NCI-H1436 (cell line): ENCODE data around the gene LILRA2.
"Not testable (repeated sequence)": the region's sequence is repeated elsewhere in the genome, so short reads cannot be mapped to it uniquely, and the experiment has no call there.

Source experiments
- DNase-seq: peaks from one replicate; lab custom pipeline; 2025; lab: John Stamatoyannopoulos, UW

The LILRA2 gene

DNA sequence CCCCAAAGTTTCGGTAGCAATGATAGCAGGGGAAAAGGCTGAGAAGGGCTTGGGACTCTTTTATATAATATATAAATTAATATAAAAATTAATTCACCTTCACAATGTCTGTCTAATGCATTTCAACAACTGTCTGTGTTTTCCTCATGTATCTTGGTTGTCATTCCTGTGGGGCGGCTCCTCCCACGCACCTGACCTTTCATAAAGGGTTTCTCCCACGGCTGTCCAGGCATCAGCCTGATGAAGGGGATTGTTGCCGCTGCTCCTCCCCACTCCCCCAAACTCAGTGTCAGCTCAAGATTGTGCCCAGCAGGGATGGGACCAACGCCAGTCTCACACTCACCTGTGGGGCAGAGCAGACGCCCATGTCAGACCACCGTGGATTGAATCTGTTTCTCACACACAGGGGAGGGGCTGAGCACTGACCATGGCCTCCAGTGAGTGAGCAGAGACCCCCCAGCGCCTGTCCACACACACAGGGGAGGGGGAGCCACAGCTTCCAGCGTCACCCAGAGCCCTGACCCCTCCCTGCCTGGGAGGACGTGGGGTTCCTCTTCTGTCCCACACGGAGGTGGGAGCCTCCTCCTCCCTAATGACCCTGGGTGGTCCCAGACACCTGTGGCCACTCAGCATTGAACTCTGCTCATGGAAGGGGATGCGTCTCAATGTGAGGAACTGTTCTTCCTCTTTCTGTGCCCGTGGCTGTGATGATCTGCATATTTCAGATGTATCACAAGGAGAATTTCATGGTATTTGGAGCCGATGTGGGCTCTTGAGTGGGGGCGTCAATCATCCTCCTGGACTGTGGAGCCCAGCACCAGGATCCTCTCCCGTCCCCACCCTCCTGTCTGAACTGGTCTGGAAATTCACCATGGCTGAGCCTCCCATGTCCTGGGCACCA, 1.6 kb upstream of the LILRA2 start:
- DNase-seq: not testable (repeated sequence)

DNA sequence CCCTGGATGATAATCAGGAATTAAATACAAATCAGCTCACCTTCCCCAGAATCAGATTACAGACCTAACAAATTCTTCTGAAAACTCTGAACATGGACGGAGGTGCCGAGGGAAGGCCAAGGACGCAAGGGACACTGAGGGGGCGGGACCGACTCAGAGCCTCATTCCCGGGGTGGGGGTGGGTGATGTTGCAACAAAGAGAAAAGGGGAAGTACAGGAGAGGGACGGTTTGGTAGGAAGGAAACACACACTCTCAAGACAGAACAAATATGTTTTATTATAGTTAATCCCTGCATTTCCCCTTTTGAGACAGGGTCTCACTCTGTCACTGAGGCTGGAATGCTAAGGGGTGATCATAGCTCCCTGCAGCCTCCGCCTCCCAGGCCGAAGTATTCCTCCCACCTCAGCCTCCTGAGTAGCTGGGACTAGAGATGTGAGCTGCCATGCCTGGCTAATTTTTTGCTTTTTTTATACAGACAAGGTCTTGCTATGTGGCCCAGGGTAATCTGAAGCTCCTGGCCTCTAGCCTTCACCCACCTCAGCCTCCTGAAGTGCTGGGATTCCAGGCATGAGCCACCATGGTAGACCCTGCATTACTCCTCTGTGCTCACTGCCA, 786 bp upstream of the LILRA2 start:
- DNase-seq: no peak

DNA sequence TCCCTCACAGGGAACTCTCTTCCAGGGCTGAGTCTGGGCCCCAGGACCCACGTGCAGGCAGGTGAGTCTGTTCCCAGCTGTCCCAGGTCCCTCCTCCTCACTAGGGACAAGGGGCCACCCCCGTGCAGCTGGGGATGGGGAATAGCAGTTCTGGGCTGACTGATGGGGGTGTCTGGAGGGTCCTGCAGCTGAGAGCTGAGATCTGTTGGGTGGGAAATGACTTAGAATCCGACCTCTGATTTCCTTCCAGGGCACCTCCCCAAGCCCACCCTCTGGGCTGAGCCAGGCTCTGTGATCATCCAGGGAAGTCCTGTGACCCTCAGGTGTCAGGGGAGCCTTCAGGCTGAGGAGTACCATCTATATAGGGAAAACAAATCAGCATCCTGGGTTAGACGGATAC, 461 bp downstream of the LILRA2 start:
- DNase-seq: no peak

DNA sequence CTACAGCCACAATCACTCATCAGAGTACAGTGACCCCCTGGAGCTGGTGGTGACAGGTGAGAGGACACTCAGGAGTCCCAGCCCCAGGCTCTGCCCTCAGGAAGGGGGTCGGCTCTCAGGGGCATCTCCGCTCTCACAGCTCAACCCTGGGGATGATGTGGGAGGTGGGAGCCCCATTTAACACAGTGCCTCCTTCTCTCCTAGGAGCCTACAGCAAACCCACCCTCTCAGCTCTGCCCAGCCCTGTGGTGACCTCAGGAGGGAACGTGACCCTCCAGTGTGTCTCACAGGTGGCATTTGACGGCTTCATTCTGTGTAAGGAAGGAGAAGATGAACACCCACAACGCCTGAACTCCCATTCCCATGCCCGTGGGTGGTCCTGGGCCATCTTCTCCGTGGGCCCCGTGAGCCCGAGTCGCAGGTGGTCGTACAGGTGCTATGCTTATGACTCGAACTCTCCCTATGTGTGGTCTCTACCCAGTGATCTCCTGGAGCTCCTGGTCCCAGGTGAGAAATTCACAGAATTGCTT, 1.0 kb downstream of the LILRA2 start:
- no peak for DNase-seq

DNA sequence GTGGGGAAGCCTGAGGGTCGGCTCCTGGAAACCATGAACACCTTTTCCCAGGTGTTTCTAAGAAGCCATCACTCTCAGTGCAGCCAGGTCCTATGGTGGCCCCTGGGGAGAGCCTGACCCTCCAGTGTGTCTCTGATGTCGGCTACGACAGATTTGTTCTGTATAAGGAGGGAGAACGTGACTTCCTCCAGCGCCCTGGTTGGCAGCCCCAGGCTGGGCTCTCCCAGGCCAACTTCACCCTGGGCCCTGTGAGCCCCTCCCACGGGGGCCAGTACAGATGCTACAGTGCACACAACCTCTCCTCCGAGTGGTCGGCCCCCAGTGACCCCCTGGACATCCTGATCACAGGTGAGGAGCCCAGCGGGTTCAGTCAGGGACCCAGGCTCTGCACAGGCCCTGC, 1.6 kb downstream of the LILRA2 start:
- not testable (repeated sequence) for DNase-seq

DNA sequence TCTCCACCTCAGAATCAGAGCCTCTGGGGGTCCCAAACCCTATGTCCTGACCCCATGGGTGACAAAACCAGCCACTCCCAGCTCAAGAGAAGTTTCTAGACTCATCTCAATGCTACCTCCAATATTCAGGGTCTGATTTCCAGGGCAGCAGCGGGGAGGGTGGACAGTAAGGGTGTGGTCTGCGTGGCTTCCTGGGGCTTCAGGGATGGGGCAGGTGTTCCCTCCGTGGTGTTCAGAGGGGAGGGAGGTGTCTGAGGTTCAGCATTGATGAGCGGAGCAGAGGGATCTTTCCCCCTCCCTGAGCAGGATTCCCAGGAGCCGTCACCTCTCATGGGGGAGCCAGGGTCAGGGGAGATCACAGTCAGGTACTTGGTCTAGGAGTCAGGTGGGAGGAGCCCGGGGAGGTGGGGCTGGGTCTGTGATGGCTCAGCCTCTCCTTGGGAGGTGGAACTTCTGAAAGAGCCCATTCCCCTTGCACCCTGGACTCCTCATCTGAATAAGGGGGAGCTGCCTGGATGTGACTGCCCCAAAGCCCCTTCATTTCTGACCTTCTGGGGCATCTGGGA, 2.9 kb downstream of the LILRA2 start:
- DNase-seq: no peak

DNA sequence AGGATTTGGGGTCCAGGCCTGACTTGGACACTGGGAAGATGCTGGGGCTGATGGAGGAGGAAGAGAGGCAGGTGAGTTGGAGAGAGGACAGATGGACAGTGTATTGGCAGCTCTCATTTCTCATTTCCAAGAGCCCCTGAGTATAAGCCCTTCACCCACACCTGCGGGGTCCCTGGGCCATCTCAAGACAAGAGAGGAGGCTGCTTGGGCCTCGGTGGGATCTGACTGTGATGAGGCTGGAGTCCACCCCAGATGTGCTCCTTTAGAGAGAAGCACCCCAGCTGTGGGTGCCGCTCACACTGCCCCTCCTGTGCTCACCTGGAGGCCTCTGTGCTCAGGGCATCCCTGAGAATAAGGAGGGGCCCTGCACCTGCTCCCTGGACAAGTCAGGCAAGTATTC, 3.7 kb downstream of the LILRA2 start:
- DNase-seq: no peak

DNA sequence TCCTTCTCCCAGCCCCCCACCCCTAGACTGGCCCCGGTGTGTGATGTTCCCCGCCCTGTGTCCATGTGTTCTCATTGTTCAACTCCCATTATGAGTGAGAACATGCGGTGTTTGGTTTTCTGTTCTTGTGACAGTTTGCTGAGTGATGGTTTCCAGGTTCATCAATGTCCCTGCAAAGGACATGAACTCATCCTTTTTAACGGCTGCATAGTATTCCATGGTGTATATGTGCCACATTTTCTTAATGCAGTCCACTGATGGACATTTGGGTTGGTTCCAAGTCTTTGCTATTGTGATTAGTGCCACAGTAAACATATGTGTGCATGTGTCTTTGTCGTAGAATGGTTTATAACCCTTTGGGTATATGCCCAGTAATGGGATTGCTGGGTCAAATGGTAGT, 4.7 kb downstream of the LILRA2 start:
- DNase-seq: not testable (repeated sequence)

DNA sequence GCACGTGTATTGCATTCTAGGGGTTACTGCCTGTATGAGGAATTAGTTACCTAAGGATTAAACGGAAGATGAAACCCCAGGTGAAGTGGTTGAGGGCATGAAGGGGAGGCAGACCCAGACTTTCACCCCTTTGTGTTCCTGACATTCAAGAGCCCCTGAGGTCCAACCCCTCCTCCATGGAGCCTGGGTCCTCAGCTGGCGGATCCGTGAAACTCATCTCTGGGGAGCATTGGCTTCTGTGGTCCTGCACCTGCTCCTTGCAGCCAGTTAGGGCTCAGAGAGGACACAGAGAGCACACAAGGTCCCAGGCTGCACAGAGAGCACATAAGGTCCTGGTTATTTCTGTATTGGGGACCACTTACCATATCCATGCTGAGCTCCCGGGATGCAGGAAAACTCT, 12.8 kb downstream of the LILRA2 start:
- DNase-seq: no peak

DNA sequence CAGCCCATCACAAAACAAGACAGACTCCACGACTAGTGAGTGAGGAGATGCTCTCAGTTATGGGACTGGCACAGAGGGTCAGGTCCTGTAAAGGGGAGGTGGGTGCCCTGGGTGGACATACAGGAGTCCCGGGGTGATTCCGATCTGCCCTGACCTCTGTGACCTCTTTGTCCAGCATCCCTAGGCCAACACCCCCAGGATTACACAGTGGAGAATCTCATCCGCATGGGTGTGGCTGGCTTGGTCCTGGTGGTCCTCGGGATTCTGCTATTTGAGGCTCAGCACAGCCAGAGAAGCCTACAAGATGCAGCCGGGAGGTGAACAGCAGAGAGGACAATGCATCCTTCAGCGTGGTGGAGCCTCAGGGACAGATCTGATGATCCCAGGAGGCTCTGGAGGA, 13.4 kb downstream of the LILRA2 start:
- no peak for DNase-seq

DNA sequence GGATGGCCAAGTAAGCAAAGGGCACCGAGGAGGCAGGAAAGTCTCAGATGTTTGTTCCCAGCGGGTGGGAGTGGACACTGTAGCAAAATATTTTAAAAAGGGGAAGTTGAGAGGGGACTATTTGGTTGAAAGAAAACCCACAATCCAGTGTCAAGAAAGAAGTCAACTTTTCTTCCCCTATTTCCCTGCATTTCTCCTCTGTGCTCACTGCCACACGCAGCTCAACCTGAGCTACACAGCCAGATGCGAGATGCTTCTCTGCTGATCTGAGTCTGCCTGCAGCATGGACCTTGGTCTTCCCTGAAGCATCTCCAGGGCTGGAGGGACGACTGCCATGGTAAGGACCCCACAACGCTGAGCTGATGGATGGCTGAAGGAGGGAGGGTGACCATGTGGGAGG, 19.9 kb downstream of the LILRA2 start, which contains the start of gene LILRA1:
Gene LILRA1 (plus strand): TSS at position 188 of the 400 bp plus-strand sequence. CDS start 613 bp downstream, outside the sequence.
- DNase-seq: not testable (repeated sequence)

DNA sequence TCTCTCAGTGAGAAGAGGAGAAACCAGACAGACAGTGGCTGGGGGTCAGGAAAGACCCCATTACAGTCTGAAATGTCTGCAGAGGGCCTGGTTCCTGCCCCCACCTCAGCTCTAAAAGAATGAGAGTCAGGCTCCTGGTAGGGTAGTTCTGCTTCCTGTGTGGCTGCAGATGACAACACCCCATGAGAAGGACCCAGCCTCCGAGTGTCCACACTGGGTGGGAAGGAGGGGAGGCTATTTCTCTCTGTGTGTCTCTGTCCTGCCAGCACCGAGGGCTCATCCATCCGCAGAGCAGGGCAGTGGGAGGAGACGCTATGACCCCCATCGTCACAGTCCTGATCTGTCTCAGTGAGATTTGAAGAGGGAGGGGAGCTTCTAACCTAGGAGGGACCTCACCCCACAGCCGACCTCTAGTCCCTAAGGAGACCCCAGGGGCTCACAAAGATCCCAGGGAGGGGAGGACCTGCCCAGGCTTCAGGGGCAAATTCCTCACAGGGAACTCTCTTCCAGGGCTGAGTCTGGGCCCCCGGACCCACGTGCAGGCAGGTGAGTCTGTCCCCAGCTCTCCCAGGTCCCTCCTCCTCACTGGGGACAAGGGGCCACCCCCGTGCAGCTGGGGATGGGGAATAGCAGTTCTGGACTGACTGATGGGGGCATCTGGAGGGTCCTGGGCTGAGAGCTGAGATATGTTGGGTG, 20.5 kb downstream of the LILRA2 start:
- DNase-seq: not testable (repeated sequence)

DNA sequence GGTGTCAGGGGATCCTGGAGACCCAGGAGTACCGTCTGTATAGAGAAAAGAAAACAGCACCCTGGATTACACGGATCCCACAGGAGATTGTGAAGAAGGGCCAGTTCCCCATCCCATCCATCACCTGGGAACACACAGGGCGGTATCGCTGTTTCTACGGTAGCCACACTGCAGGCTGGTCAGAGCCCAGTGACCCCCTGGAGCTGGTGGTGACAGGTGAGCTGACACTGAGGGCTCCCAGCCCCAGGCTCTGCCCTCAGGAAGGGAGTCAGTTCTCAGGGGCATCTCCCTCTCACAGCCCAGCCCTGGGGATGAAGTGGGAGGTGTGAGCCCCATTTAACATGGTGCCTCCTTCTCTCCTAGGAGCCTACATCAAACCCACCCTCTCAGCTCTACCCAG, 21.1 kb downstream of the LILRA2 start:
- no peak for DNase-seq

DNA sequence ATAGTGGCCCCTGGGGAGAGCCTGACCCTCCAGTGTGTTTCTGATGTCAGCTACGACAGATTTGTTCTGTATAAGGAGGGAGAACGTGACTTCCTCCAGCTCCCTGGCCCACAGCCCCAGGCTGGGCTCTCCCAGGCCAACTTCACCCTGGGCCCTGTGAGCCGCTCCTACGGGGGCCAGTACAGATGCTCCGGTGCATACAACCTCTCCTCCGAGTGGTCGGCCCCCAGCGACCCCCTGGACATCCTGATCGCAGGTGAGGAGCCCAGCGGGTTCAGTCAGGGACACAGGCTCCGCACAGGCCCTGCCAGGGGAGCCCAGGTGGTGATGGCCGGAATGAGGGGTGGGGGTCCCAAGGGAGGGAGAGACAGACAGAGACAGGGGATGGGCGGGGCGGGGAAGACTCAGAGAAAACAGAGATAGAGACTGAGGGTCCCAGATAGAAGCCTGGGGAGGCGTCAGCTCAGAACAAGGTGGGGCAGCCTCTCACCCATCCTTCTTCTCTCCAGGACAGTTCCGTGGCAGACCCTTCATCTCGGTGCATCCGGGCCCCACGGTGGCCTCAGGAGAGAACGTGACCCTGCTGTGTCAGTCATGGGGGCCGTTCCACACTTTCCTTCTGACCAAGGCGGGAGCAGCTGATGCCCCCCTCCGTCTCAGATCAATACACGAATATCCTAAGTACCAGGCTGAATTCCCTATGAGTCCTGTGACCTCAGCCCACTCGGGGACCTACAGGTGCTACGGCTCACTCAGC, 22.3 kb downstream of the LILRA2 start:
- not testable (repeated sequence) for DNase-seq

DNA sequence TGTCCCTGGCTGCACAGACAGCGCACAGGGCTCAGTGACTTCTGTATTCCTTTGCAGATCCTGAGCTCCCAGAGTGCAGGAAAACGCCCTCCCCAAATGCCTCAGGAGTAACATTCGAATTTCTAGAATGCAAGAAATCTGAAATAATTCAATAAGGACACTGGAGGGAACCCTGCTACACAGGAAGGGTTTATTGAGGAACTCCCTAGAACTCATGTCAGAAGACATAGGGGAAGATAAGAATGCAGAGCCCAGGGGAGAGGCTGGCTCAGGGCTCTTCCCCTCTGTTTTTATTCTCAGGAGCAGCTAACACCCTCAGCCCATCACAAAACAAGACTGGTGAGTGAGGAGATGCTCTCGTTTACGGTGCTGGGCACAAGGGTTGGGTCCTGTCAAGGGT, 26.6 kb downstream of the LILRA2 start:
- DNase-seq: no peak

DNA sequence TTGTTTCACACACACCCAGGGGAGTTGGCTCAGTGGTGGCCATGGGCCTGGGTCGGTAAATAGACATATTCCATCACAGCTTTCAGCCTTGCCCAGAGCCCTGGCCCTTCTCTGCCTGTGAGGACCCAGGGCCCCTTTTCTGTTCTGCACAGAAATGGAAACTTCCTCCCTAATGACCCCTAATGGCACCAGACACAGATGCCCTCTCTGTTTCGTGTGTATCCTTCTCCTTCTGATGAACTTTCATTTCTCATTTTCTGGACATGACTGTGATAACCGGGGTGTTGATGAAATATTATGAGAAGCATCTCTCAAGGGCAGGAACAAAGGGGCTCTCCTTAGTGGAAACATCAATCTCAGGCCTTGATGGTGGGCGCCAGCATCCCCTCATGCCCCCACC, 32.6 kb downstream of the LILRA2 start:
- DNase-seq: no peak

DNA sequence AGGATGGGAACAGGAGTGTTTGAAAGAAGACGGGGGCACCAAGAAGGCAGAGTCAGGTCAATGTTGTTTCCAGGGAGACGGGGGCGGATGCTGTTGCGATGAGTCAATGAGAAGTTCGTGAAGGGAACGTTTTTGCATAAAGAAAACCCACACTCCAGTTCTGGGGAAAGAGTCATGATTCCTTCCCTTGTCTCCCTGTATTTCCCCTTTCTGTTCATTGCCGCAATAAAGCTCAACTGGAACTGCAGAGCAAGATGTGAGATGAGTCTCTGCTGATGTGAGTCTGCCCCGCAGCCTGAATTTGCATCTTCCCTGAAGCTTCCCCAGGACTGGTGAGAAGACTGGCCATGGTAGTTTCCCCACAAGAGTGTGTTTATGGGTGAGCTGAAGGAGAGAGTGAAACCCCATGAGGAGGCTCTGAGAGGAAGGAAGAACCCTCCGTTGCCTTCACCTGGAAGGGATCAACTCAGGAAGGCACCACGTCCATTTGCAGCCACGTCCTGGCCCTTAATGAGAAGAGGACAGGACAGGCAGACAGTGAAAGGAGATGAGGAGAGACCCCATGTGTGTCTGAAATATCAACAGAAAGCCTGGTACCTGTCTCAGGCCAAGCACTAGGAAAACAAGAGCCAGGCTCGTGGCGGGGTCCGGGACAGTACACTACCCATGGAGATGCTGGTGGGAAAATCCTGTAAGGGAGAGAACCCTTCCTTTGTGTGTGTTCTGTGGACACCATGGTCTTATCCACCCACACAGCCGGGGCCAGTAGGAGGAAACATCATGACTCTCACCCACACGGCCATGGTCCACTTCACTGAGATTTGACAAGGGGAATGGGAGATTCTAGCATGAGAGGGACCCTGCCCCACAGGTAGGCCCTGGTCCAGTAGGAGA, 33.5 kb downstream of the LILRA2 start:
- no peak for DNase-seq

DNA sequence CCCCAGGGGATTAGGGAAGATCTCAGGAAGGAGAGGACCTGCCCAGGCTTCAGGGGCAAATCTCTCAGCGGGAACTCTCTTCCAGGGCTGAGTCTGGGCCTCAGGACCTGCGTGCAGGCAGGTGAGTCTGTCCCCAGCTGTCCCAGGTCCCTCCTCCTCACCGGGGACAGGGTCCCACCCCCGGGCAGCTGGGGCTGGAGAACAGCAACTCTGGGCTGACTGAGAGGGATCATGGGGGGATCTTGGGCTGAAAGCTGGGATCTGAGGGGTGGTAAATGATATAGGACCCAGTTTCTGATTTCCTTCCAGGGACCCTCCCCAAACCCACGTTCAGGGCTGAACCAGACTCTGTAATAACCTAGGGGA, 34.2 kb downstream of the LILRA2 start:
- no peak for DNase-seq

DNA sequence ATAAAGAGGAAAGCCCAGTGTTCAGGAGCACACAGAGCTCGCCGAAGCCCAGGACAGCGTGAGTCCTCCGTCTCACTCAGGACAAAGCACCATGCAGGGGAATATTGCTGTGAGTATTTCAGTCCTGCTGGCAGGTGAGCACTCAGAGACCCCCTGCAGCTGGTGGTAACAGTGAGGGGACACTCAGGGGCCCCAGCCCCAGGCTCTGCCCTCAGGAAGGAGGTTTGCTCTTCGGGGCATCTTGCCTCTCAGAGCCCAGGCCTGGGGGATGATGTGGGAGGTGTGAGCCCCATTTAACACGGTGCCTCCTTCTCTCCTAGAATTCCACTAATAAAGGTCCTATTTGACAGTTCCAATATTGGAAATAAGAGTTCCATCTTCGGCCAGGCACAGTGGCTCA, 34.6 kb downstream of the LILRA2 start:
- DNase-seq: no peak

DNA sequence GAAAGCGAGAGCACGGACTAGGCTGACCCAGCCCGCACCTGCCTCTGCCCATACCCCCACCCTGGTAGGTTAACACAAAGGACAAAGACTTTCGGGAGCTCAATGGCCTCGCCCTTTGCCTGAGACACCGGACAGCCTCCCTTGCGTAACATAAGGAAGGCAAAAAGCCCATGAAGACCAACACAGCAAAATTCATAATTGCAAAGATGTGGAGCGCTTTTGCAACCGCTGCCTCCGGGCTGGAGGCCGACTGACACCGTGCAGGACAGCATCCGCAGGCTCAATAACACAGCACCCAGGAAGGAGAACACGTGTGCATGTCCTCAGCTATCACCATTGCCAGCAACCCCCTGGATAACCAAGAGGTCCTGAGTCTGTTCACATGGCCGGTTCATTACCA, 35.2 kb downstream of the LILRA2 start:
- no peak for DNase-seq
